Measurements from ENCODE around the gene MRPL17.

MRPL17 gene

DNA sequence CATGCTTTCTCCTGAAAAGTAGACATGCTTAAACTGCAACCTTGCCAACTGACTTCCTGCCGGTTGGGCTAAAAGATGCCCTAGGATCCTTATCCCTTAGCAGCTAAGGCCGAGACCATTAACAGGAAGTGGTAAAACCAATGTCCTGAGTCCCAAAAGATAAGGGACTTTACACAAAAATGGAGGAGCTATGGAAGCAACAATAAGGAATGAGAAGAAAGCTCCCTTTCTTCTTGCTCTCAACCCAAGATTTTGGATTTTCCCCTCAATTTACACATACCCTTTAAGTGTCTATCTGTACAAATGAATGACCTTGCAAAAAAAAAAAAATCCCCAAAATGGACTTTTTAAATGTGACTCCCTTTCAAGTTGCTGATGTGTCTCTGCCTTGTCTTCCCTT is 11.1 kb downstream of the MRPL17 start:
- ATAC-seq (replicated peaks) (no peak), DNase-seq (no peak)
- H3K27me3 Mint-ChIP-seq: peaks cover 6 to 7% of the 10 kb centered on the region in 2 donors
- peaks cover 7 to 9% of the 10 kb centered on the region in 2 donors for H3K4me1 Mint-ChIP-seq
- peaks cover 0 to 4% of the 10 kb centered on the region in 2 donors for H3K36me3 Mint-ChIP-seq
- no peak overlapping the region for H3K27ac Mint-ChIP-seq
- H3K4me3 Mint-ChIP-seq: no peak overlapping the region
- no peaks in the 10 kb centered on the region for H3K9me3 Mint-ChIP-seq

DNA sequence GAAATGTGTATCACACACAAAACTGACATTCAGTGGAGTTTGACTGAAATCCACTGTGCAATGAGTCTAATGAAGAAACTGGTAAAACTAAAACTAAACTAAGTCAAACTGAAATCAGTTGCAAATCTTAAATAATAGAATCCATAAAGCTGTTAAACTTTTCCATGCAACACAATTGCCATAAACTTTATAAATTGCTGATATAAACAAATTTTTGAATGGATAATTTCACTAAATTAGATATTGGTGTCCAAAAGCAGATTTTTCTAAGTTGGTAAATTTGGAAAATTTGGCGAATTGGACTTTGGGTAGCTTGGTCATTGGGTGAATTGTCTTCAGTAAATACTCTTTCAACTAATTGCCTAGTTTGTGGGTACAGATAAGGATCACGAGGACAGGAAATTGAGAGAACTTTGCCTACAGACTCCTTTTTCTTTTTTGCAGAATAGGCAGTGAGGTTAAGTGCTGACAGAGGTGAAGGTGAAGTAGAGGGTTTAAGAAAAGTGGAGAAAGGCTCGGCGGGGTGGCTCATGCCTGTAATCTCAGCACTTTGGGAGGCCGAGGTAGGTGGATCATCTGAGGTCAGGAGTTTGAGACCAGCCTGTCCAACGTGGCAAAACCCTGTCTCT is 12.8 kb downstream of the MRPL17 start:
- peaks cover 6 to 7% of the 10 kb centered on the region in 2 donors for H3K27me3 Mint-ChIP-seq
- peaks cover 0 to 4% of the 10 kb centered on the region in 2 donors for H3K36me3 Mint-ChIP-seq
- no peak overlapping the region for H3K27ac Mint-ChIP-seq
- no peak for DNase-seq
- H3K9me3 Mint-ChIP-seq: no peaks in the 10 kb centered on the region
- ATAC-seq (replicated peaks): no peak
- H3K4me1 Mint-ChIP-seq: peaks cover 7 to 13% of the 10 kb centered on the region in 2 donors
- no peak overlapping the region for H3K4me3 Mint-ChIP-seq

DNA sequence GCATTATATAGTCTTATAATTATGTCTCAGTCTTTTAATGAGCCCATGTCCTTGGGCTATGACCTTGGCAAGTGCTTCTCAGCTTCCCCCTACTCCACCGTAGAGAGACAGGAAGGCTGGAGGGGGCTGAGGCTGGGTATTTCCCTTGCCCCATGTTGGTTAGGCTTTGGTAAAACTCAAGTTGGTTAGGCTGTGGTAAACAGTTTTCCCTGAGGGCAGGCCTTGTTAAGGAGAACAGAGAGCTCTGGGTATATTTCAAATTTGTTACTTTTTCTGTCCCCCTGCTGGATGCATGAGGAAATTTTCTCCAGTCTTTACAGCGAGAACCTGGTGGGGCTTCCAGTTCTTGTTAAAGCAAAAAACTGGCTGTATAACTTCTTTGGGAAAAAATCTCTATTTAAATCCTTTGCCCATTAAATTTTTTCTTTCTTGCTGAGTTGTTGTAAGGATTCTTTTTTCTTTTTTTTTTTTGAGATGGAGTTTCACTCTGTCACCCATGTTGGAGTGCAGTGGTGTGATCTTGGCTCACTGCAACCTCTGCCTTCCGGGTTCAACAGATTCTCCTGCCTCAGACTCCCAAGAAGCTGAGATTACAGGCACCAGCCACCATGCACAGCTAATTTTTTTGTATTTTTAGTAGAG is 15.3 kb downstream of the MRPL17 start:
- ATAC-seq (replicated peaks): peak; percentile 87 to 92
- peak; percentile 41 for DNase-seq
- Mint-ChIP-seq H3K4me1 (peaks cover 3 to 13% of the 10 kb centered on the region in 2 donors), H3K27me3 (peaks cover 6 to 7% of the 10 kb centered on the region in 2 donors), H3K9me3 (no peaks in the 10 kb centered on the region), H3K36me3 (peaks cover 0 to 4% of the 10 kb centered on the region in 2 donors), H3K27ac (no peak overlapping the region), H3K4me3 (no peak overlapping the region)

DNA sequence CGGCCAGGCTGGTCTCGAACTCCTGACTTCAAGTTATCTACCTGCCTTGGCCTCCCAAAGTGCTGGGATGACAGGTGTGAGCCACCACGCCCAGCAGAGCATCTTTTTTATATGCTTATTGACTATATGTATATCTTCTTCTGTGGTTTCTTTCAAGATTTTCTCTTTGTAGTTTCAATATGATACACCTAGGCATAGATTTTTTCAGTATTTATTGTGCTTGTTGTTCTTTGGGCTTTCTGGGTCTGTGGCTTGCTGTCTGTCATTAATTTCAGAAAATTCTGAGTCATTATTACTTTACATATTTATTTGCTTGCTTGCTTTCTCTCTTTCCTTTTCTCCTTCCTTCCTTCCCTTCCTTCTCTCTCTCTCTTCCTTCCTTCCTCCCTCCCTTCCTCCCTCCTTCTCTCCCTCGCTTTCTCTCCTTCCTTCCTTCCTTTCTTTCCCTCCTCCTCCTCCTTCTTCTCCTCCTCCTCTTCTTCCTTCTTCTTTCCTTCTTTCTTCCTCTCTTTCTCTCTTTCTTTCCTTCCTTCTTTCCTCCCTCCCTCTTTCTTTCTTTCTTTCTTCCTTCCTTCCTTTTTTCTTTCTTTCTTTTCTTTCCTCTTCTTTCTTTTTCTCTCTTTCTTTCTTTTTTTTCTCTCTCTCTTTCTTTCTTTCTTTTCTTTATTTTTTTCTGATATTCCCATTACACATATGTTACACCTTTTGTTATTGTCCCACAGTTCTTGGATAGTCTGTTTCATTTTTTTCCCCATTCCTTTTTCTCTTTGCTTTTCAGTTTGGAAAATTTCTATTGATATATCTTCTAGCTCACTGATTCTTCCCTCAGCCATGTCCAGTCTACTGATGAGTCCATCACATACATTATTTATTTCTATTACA is 16.6 kb downstream of the MRPL17 start:
- H3K27me3 Mint-ChIP-seq: peaks cover 6 to 7% of the 10 kb centered on the region in 2 donors
- H3K4me1 Mint-ChIP-seq: peaks cover 3 to 13% of the 10 kb centered on the region in 2 donors
- peak overlapping the region; percentile 52 for H3K27ac Mint-ChIP-seq
- H3K36me3 Mint-ChIP-seq: peaks cover 0 to 4% of the 10 kb centered on the region in 2 donors
- ATAC-seq (replicated peaks) (peak in 1 of 2 donors; percentile 22), DNase-seq (no peak)
- H3K4me3 Mint-ChIP-seq: no peak overlapping the region
- H3K9me3 Mint-ChIP-seq: no peaks in the 10 kb centered on the region

DNA sequence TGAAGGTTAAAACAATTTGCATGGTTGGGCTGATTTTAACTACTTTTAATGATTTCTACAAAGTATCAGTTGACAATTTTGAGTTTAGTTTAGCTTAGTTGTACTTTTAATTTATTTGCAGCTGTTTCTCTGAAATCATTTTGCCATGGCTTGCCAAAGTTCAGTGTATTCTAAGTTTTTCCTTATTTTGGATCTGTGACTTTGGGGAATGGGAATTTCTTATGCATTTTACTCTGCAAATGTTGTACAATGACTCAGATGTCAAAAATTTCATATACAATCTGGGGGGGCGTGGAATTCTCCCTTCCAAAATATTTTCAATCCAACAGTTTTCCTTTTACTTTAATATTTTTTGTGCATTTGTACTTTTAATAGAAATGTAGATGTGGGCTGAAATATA is 18.6 kb downstream of the MRPL17 start:
- H3K4me3 Mint-ChIP-seq: no peak overlapping the region
- H3K4me1 Mint-ChIP-seq: peaks cover 3 to 13% of the 10 kb centered on the region in 2 donors
- no peaks in the 10 kb centered on the region for H3K27me3 Mint-ChIP-seq
- H3K27ac Mint-ChIP-seq: no peak overlapping the region
- H3K36me3 Mint-ChIP-seq: no peaks in the 10 kb centered on the region
- no peak for DNase-seq
- ATAC-seq (replicated peaks): no peak
- no peaks in the 10 kb centered on the region for H3K9me3 Mint-ChIP-seq

DNA sequence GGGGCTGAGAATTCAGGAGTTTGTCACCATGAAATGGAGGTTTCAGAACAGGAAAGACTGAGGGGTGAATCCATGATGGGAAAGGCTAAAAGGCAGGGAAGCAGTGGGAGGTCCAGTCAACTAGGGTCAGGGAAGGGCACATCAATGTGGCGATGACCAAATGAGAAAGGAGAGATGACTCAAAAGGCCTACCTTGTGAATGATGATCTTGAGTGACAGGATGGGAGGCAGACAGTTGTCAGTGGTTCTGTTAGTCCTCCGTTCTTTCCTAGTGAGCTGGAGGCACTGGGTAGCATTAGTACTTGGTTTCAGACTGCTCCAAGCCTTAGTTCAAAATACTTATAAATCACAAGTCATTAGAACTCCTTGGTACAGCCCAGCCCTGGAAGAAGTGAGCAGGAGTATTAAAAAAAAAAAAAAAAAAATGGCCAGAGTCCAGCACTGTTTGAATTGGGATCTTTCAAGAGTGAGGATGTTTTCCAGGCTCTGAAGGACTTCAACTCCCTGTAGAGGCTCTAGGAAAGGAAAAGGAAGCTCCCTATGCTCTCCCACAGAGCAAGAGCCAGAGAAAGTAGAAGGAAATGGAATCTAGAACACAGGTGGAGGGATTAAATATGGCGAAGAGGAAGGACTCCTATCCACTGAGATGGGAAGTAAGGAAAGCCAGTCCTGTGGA is 19.2 kb downstream of the MRPL17 start:
- H3K27me3 Mint-ChIP-seq: no peaks in the 10 kb centered on the region
- H3K4me3 Mint-ChIP-seq: no peak overlapping the region
- no peaks in the 10 kb centered on the region for H3K36me3 Mint-ChIP-seq
- no peak for ATAC-seq (replicated peaks)
- H3K9me3 Mint-ChIP-seq: no peaks in the 10 kb centered on the region
- DNase-seq: no peak
- peaks cover 3 to 13% of the 10 kb centered on the region in 2 donors for H3K4me1 Mint-ChIP-seq
- no peak overlapping the region for H3K27ac Mint-ChIP-seq

GRCh38 chr11:6660712-6661111 is 22.4 kb downstream of the MRPL17 start:
- Mint-ChIP-seq H3K36me3 (no peaks in the 10 kb centered on the region), H3K4me1 (peaks cover 7 to 12% of the 10 kb centered on the region in 2 donors), H3K9me3 (no peaks in the 10 kb centered on the region), H3K27me3 (peaks cover 13% of the 10 kb centered on the region in 2 donors), H3K27ac (no peak overlapping the region), H3K4me3 (no peak overlapping the region)
- peak in 1 of 2 donors; percentile 50 for ATAC-seq (replicated peaks)
- no peak for DNase-seq

- Mint-ChIP-seq H3K9me3 (no peaks in the 10 kb centered on the region), H3K4me3 (no peak overlapping the region), H3K4me1 (peaks cover 7 to 12% of the 10 kb centered on the region in 2 donors), H3K36me3 (no peaks in the 10 kb centered on the region), H3K27me3 (peaks cover 13% of the 10 kb centered on the region in 2 donors), H3K27ac (no peak overlapping the region)
- ATAC-seq (replicated peaks) (no peak), DNase-seq (no peak)
These were observed 24.5 kb downstream of the MRPL17 start for GRCh38 chr11:6658647-6659046.

GRCh38 chr11:6657346-6657745 is 25.8 kb downstream of the MRPL17 start:
- H3K4me3 Mint-ChIP-seq: no peak overlapping the region
- ATAC-seq (replicated peaks) (no peak), DNase-seq (no peak)
- peaks cover 13% of the 10 kb centered on the region in 2 donors for H3K27me3 Mint-ChIP-seq
- H3K4me1 Mint-ChIP-seq: peaks cover 7 to 12% of the 10 kb centered on the region in 2 donors
- no peaks in the 10 kb centered on the region for H3K36me3 Mint-ChIP-seq
- no peak overlapping the region for H3K27ac Mint-ChIP-seq
- no peaks in the 10 kb centered on the region for H3K9me3 Mint-ChIP-seq

DNA sequence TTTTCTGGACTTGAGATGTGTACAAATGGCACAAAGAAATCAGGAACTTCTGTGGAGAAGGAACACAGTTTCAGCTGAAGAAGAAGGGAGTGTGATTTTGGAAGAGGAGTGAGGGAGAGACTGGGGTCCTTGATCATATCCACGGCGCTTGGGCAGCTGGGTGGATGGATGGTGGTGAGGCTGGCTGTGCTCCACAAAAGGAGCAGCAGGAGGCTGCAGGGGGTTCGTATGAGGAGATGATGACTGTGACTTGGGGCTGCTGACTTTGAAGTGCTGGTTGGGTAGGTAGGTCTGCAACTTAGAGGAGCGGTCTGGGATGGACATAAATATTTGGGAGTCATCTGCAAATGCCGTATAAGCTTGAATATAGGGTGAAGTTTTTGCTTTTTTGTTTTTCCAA is 26.2 kb downstream of the MRPL17 start:
- Mint-ChIP-seq H3K9me3 (no peaks in the 10 kb centered on the region), H3K27me3 (peaks cover 13% of the 10 kb centered on the region in 2 donors), H3K4me1 (peaks cover 7 to 12% of the 10 kb centered on the region in 2 donors), H3K27ac (no peak overlapping the region), H3K4me3 (no peak overlapping the region), H3K36me3 (no peaks in the 10 kb centered on the region)
- DNase-seq (no peak), ATAC-seq (replicated peaks) (no peak)

GRCh38 chr11:6656584-6656915 is 26.6 kb downstream of the MRPL17 start:
- ATAC-seq (replicated peaks) (no peak), DNase-seq (no peak)
- H3K4me3 Mint-ChIP-seq: peak overlapping the region; percentile 78 to 80
- H3K9me3 Mint-ChIP-seq: no peaks in the 10 kb centered on the region
- H3K36me3 Mint-ChIP-seq: no peaks in the 10 kb centered on the region
- H3K27me3 Mint-ChIP-seq: peaks cover 13% of the 10 kb centered on the region in 2 donors
- peaks cover 7 to 12% of the 10 kb centered on the region in 2 donors for H3K4me1 Mint-ChIP-seq
- no peak overlapping the region for H3K27ac Mint-ChIP-seq

GRCh38 chr11:6655790-6656583 is 27.2 kb downstream of the MRPL17 start, which contains the start of gene DCHS1:
Gene DCHS1, minus strand, starts transcription at chr11:6655809. Its CDS starts 14,196 bp downstream, at chr11:6641613.
- H3K36me3 Mint-ChIP-seq: no peaks in the 10 kb centered on the region
- ATAC-seq (replicated peaks) (peak in 1 of 2 donors; percentile 15), DNase-seq (no peak)
- no peaks in the 10 kb centered on the region for H3K9me3 Mint-ChIP-seq
- peak within 1 kb of the TSS; percentile 56 for H3K27ac Mint-ChIP-seq
- peaks cover 7 to 12% of the 10 kb centered on the region in 2 donors for H3K4me1 Mint-ChIP-seq
- peaks cover 13% of the 10 kb centered on the region in 2 donors for H3K27me3 Mint-ChIP-seq
- peak within 1 kb of the TSS; percentile 78 to 80 for H3K4me3 Mint-ChIP-seq

GRCh38 chr11:6655020-6655789 is 27.9 kb downstream of the MRPL17 start:
- H3K36me3 Mint-ChIP-seq: no peaks in the 10 kb centered on the region
- ATAC-seq (replicated peaks) (peak; percentile 46 to 47), DNase-seq (no peak)
- H3K27ac Mint-ChIP-seq: no peak overlapping the region
- no peaks in the 10 kb centered on the region for H3K9me3 Mint-ChIP-seq
- peaks cover 13% of the 10 kb centered on the region in 2 donors for H3K27me3 Mint-ChIP-seq
- H3K4me1 Mint-ChIP-seq: peaks cover 7 to 12% of the 10 kb centered on the region in 2 donors
- no peak overlapping the region for H3K4me3 Mint-ChIP-seq

All from stimulated activated naive B cell treated with anti-CD40 and anti-IgM and Interleukin-4, amounts not matched to agents 10 μg/mL and 1 μg/mL and 100 μg/mL, for 72 hours (primary cell).